Fibroblast of skin of abdomen (primary cell): ENCODE measurements around the gene PC.

Source experiments
- DNase-seq: peaks from one replicate; pipeline ENCODE4 v3.0.0-alpha.2; 2013

PC gene

DNA sequence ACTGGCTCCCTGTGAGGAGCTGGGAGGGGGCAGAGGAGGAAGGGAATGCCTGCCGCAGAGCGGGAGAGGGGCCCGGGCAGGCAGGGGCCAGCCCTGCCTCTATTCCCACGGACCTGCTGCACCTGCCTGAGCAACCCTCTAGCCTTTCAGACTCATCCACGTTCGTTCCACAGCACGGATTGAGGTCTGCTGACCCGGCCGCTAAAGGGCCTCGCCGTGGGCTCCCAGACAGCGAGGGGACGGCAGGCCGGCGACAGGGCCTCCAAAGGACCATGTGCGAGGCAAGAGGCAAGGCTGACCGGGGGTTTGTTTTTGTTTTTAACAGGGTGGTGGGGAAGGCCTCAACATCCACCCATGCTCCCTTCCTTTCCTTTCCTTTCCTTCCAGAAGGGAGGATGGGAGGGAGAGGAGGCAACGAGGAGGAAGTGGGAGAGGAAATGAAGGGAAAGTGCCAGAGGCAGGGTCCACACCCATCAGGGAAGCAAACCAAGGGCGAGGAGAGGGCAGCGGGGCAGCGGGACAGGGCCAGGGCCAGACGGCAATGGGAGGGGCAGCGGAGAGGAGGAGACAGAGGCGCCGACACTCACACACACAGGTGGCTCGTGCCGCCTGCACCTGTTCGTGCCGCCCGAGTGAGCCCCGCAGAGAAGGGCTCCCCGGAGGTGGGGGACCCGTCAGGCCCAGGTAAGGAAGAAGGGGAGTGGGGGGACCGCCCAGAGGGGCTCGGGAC, 93.8 kb downstream of the PC start:
- DNase-seq: no peak

- no peak for DNase-seq
Measured at GRCh38 chr11:66863428-66864125, 94.6 kb downstream of the PC start.

GRCh38 chr11:66862559-66863037, 95.6 kb downstream of the PC start:
- no peak for DNase-seq

- DNase-seq: no peak
Measured at GRCh38 chr11:66861774-66862558, 96.2 kb downstream of the PC start.

DNA sequence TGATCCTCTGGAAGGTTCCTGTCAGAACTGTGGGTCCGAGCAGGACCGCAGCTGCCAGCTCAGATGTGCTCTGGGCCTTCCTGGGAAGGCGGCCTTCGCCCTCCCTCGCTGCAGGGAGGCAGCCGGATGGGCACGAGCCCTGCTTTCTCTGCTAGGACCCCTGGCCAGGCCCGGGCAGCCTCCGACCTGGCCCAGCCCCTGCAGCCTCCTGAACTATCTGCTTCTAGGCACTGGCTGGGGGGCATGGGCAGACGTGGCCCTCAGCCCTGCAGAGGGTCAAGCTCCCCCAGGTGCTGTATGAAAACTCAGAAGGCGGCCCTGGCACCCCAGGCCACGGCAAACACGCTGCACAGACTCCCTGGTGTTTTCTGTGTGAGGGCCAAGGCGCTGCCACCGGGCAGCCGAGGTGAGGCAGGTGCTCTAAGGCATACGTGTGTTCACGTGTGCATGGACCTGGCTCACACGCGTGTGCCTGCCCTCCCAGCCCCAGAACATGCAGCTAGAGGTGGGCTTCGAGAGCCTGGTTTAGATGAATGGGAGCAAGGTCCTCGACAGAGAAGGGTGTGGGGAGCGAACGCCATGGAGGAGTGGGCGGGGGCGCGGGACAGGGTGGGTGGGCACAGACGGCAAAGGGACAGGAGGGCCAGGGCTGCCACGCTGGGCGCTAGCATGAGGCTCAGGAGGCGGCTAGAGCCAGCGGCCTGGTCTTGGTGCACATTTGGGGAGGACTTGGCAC, 97.0 kb downstream of the PC start:
- DNase-seq: no peak

DNA sequence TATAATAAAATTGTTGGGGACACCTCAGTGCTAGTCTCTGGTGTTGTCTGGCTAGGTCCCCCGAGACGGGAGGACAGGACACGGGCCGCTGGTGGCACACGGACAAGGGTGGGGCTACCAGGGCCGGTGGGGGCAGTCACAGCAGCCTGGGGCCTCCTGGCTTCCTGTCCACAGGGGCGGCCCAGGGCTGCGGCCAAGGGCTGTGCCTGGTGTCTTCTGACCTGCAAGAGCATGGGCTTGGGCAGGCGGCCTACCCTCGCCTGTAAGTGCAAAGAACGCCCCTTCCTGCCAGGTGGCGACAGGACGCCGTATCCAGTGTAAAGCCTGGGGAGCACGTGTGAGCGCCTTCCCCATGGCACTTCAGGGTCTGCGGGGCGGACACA, 97.7 kb downstream of the PC start:
- no peak for DNase-seq

DNA sequence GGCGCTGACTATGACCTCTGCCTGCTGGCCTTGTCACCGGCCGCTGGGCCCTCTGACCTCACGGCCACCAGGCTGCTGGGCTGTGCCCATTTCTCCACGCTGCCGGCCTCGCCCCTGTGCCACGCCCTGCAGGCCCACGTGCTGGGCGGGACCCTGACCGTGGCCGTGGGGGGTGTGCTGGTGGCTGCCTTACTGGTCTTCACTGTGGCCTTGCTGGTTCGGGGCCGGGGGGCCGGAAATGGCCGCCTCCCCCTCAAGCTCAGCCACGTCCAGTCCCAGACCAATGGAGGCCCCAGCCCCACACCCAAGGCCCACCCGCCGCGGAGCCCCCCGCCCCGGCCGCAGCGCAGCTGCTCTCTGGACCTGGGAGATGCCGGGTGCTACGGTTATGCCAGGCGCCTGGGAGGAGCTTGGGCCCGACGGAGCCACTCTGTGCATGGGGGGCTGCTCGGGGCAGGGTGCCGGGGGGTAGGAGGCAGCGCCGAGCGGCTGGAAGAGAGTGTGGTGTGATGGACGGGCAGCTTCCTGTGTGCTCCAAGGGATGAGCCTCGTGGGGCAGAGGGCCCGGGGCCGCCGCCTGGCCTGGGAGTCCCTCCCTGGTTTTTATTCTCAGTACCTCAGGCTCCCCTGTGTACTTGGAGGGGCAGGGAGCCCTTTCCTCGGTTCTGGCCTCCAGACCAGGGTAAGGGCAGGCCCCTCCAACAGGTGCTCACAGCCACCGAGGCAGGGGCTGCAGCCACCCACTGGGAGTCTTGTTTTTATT, 98.3 kb downstream of the PC start:
- DNase-seq: no peak

GRCh38 chr11:66858939-66859685, 99.1 kb downstream of the PC start:
- DNase-seq: no peak

DNA sequence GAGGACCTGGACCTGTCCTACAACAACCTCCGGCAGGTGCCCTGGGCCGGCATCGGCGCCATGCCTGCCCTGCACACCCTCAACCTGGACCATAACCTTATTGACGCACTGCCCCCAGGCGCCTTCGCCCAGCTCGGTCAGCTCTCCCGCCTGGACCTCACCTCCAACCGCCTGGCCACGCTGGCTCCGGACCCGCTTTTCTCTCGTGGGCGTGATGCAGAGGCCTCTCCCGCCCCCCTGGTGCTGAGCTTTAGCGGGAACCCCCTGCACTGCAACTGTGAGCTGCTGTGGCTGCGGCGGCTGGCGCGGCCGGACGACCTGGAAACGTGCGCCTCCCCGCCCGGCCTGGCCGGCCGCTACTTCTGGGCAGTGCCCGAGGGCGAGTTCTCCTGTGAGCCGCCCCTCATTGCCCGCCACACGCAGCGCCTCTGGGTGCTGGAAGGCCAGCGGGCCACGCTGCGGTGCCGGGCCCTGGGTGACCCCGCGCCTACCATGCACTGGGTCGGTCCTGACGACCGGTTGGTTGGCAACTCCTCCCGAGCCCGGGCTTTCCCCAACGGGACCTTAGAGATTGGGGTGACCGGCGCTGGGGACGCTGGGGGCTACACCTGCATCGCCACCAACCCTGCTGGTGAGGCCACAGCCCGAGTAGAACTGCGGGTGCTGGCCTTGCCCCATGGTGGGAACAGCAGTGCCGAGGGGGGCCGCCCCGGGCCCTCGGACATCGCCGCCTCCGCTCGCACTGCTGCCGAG, 99.8 kb downstream of the PC start:
- DNase-seq: no peak

GRCh38 chr11:66857927-66858185, 100.3 kb downstream of the PC start:
- DNase-seq: no peak

DNA sequence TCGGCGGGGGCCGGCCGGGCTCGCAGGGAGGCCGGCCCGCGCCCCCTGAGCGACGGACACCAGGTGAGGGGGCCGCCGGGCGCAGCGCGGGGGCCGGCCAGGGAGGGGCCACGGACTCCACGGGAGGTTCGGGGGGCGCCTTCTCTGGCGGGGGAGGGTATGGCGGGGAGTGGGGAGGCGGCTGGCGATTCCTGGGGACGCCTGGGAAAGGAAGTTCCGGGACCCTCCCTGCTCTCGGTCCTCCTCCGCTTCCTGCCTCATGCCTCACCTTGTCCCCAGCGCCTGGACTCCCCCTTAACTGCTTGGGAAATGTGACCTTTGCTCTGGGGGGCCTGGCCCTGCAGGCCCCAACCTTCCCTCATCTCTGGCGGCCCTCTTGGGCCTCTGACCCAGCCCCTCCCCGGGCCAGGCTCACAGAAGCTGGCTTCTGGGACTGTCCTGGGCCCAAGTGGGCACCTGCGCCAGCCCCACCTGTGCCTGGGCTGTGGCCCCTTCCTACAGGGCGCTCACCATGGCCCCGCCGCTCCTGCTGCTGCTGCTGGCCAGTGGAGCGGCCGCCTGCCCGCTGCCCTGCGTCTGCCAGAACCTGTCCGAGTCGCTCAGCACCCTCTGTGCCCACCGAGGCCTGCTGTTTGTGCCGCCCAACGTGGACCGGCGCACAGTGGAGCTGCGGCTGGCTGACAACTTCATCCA, 100.8 kb downstream of the PC start:
- no peak for DNase-seq

GRCh38 chr11:66856496-66857233, 101.5 kb downstream of the PC start, which contains the start of gene LRFN4:
Gene LRFN4, plus strand, starts transcription at chr11:66857064. Its CDS starts 681 bp downstream, at chr11:66857745.
- DNase-seq: peak; percentile 46

DNA sequence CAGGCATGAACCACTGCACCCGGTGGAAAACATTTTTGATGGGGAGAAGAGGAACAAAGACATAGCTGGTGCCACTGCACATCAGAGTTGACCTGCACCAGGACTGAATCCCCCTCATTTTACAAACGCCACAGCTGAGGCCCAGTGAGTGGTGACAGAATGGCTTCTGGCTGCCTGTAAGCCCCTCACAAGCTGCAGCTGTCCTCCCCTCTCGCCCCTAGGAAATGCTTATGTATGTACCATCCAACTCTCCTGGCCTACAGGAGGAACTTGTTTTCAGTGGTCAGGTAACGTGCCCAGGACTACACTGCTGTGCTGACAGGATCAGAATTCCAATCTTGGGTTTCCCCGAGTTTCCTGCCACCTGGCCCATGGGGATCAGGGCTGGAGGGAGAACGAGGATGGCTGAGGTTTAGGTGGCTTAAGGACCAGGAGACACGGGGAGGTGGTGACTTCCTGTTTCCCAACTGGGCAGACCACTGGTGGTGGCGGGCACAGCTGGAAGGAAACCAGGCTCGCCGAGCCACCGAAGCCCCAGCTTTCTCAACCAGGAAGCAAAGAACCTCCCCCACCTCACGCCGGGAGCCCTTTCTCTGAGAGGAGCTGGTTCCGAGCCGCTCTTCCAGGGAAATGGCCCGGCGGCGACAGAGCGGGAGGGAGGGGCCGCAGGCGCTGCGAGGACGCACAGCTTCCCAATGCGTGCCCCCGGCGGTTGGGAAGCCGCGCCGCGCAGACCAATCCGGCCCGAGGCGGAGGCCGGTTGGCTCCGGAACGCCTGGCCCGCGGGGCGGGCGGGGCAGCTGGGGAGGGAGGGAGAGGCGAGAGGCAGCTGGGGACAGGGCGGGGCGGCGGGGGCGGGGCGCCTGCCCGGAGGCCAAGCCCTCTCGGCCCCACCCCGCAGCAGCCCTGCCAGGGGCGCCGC, 102.3 kb downstream of the PC start:
- peak; percentile 92 for DNase-seq

DNA sequence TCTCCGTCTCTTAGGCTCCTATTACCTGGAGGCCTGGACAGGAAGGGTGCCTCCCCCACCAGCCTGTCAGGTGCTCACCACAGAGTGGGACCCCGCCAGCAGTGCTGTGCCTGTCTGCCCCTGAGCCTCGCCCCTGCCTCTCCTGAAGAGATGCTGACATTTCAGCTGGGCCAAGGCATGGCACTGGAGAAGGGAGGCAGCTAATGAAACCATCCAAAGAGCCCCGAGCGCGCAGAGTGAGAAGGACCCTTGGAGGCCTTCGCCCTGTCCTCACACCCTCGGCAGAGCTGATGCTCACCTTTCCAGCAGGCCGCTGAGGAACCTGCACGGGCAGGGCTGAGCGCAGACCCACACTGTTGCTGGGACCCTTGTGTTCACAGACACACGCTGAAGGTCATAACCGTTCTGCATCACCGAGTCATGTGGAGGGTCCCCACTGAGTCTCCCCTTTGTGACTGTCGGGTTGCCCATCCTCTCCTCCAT, 103.4 kb downstream of the PC start:
- no peak for DNase-seq

DNA sequence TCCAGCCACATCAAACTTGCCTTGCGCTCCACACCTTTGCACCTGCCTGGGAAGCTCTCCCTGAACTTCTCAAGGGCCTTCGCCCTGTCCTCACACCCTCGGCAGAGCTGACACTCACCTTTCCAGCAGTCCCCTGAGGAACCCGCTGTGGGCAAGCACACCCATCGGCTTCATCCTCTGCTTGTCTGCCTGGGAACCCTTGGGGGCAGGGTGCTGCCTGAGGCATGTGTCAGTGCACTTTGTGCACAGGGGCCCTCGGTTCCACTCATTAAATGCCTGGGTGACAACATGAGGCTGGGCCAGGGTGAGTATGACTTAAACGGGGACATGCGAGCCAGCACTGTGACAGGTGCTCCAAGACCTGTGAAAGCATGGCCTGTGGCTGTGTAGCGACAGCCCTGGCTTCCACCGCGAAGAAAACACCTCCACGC, 103.9 kb downstream of the PC start:
- DNase-seq: no peak

DNA sequence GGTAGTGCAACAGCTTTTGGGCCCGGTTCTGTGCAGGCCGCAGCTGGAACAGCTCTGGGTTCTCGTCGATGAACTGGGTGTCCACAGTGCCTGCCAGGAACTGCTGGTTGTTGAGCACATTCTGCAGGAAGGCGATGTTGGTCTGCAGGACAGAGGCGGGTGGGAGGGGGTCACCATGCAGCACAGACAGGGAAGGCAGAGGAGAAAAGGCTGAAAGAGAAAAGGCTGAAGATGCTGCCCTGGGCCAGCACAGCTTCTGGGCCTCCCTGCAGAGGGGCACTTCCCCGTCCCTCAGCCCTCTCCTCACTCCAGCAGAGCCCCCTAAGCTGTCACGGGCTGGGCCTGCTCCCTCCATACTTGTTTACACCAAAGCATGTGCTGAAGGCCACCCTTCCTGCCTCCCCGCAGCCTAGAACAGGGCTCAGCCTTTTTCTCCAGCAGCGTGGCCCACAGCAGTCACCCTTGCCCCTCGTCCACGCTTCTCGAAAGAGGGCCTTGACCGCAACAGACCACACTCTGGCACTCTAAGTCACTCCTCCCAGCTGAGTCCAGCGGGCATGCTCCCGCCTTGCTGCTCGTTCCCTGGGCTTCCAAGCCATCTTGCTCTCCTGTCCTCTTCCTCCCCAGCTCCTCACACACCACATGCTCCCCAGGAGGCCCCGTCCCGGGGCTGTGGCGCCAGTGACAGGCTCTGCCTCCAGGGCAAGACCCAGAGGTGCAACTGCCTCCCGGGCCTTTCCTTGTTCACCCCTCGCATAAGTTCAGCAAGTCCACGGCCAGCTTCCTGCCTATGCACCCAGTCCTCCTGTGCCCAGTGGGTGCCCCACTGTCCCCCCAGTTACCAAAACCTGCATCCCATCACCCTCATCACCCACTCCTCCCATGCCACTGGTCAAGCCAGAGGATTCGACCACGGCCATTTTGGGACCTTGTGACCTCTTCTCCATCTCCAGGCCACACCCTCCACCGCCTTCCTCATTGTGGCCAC, 104.6 kb downstream of the PC start:
- DNase-seq: no peak
